Panc1 (cell line): ENCODE measurements around the gene KNDC1. TPM values are rescaled to one million over a fixed set of nuclear protein-coding genes. Genes with fewer than 3 reads are reported as not detected.

Experiments used
- ATAC-seq: fragments of 200-7000 bp; cut with Tn5 transposase; 2 replicates; pipeline ENCODE4 v1.9.1; 2020; ENCODE audit warnings: mild to moderate bottlenecking, moderate library complexity
- BruUV-seq: library from RNA; stranded (reverse); fragments of 400-500 nt; replicated peaks from 2 replicates; lab custom pipeline; 2021; lab: Mats Ljungman, UMichigan
- CTCF ChIA-PET: fragments of 300-600 bp; sonication (Branson Sonifier 250); formaldehyde crosslinking; loops from one replicate; lab custom pipeline; 2022; ENCODE audit warnings: antibody characterized with exemption; lab: Charles Lee
- POLR2A ChIA-PET: fragments of 300-600 bp; sonication (Branson Sonifier 250); formaldehyde crosslinking; loops from one replicate; lab custom pipeline; 2022; ENCODE audit warnings: antibody characterized with exemption; lab: Charles Lee
- DNase-seq: peaks from one replicate; pipeline ENCODE4 v3.0.0-alpha.2; 2010; ENCODE audit warnings: low read depth, low spot score
- H3K27ac ChIP-seq: 2 replicates; pipeline ENCODE4 v1.5.1; 2011; ENCODE audit warnings: mild to moderate bottlenecking, low read length, inconsistent platforms
- H3K27me3 ChIP-seq: fragments of 200-500 bp; sonication (Bioruptor generic); 2 replicates; pipeline ENCODE4 v1.6.0; 2014; ENCODE audit warnings: low read length, inconsistent platforms; ENCODE audit not compliant: control insufficient read depth, insufficient read depth
- H3K36me3 ChIP-seq: fragments of 200-500 bp; sonication (Bioruptor generic); 2 replicates; pipeline ENCODE4 v1.5.1; 2014; ENCODE audit warnings: inconsistent platforms, mild to moderate bottlenecking, low read length, moderate library complexity; ENCODE audit not compliant: control insufficient read depth, insufficient read depth
- H3K4me1 ChIP-seq: 2 replicates; pipeline ENCODE4 v1.5.1; 2011; ENCODE audit warnings: inconsistent platforms, mild to moderate bottlenecking, low read length, moderate library complexity; ENCODE audit not compliant: control insufficient read depth, insufficient read depth
- H3K4me3 ChIP-seq, 2 experiments: 2 replicates each; pipeline ENCODE4 v1.5.1; 2011 to 2012; ENCODE audit warnings: low read depth in 2 of 2, low read length in 2 of 2, mild to moderate bottlenecking in 2 of 2, inconsistent platforms in 1 of 2, moderate library complexity in 1 of 2
- H3K9me3 ChIP-seq: fragments of 200-500 bp; sonication (Bioruptor generic); 2 replicates; pipeline ENCODE4 v1.5.1; 2014; ENCODE audit warnings: low read depth, mild to moderate bottlenecking, inconsistent platforms, low read length, moderate library complexity; ENCODE audit not compliant: control insufficient read depth, insufficient read depth
- POLR2AphosphoS5 ChIP-seq: IDR thresholded peaks from 2 replicates; pipeline ENCODE4 v1.6.1; 2012; ENCODE audit warnings: mild to moderate bottlenecking, low read depth, low read length, moderate library complexity
- SIN3A ChIP-seq: IDR thresholded peaks from 2 replicates; pipeline ENCODE4 v1.6.1; 2012; ENCODE audit warnings: low read depth, mild to moderate bottlenecking, low read length, moderate library complexity, borderline replicate concordance; ENCODE audit not compliant: insufficient read depth
- TCF7L2 ChIP-seq: IDR thresholded peaks from 2 replicates; pipeline ENCODE4 v1.6.1; 2011; ENCODE audit warnings: mild to moderate bottlenecking, low read depth, low read length, inconsistent platforms
- in situ Hi-C: cut with HindIII; loops from 2 replicates; pipeline ENCODE4 v1.10.0; 2016; ENCODE audit warnings: low sequenced_read_pairs, low pct_unique_long_range_greater_than_20kb
- intact Hi-C: fragments of 100-400 bp; cut with micrococcal nuclease; formaldehyde crosslinking; loops from one replicate; pipeline ENCODE4 v1.10.0; 2022; ENCODE audit not compliant: unreplicated experiment
- total RNA-seq: library from RNA; stranded (reverse); gene quantifications from one replicate; pipeline ENCODE4 v1.2.1, GENCODE V29; 2021; ENCODE audit not compliant: unreplicated experiment
- TF ChIP-seq, protein P1 (sequence below): fragments of 450-650 bp; IDR thresholded peaks from 2 replicates; pipeline ENCODE4 v1.5.1; 2017; ENCODE audit warnings: mild to moderate bottlenecking
- TF ChIP-seq, protein P2 (sequence below), 2 experiments: IDR thresholded peaks; 2 replicates each; pipeline ENCODE4 v1.6.1; 2011 to 2012; ENCODE audit warnings: low read depth in 2 of 2, control low read depth in 1 of 2, low read length in 1 of 2, mild to moderate bottlenecking in 1 of 2, moderate library complexity in 1 of 2; ENCODE audit not compliant: insufficient read depth in 1 of 2

KNDC1 gene
- total RNA-seq, 1 experiment from 2014 or later: 2.6 TPM

DNA sequence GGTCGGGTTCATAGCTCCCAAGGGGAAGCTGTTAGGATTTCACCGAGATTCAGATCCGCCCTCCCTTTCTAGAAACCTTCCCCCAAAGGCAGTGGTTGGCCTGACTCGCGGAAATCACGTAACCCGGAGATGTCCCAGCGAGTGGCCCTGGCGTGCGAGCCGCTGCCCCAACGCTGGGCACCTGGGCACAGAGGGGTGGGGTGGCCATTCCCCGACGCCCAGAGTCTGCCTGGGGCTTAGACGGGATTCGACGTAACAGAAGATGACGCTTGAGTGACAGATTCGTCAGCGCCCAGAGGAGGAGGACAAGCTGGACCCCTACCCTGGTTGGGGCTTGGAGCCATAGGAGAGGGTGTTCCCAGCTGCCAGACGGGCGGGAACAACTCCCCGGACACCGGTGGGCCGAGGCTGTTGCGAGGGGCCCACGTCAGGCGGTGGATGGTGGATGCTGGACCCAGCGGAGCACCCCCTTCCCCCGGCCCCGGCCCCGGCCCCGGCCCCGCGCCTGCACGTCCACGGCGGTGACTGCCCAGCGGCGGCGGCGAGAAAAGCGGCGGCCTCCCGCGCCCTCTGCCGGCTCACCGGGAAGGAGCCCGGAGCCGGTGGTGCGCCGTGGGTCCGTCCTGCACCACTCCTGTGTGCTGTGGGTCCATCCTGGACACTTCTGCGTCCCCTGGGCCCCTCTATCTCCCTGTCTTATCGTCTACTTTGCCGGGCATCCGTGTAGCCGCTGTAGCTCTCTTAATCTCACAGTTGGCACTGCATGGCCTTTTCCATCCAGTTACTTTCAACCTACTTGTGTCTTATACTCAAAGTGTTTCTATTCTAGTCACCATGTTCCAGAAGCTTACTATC, 35.4 kb upstream of the KNDC1 start:
- H3K36me3 ChIP-seq: no peaks in the 10 kb centered on the region
- H3K4me3 ChIP-seq: no peak overlapping the region
- POLR2A ChIA-PET: no interaction called here
- no peaks in the 10 kb centered on the region; the same call in 1 of the 2 replicates for H3K27me3 ChIP-seq
- DNase-seq (no peak), ATAC-seq (peak; percentile 77)
- in situ Hi-C loops (no loop called here), intact Hi-C loops (loop anchor here (2.0 kb wide), 1 partner anchor 184 kb away; no protein-coding TSS in a partner anchor)
- no TSS peak for BruUV-seq
- TF ChIP-seq, protein P1, sequence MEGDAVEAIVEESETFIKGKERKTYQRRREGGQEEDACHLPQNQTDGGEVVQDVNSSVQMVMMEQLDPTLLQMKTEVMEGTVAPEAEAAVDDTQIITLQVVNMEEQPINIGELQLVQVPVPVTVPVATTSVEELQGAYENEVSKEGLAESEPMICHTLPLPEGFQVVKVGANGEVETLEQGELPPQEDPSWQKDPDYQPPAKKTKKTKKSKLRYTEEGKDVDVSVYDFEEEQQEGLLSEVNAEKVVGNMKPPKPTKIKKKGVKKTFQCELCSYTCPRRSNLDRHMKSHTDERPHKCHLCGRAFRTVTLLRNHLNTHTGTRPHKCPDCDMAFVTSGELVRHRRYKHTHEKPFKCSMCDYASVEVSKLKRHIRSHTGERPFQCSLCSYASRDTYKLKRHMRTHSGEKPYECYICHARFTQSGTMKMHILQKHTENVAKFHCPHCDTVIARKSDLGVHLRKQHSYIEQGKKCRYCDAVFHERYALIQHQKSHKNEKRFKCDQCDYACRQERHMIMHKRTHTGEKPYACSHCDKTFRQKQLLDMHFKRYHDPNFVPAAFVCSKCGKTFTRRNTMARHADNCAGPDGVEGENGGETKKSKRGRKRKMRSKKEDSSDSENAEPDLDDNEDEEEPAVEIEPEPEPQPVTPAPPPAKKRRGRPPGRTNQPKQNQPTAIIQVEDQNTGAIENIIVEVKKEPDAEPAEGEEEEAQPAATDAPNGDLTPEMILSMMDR: peak; percentile 89
- no peak for TF ChIP-seq SIN3A
- no peak for TF ChIP-seq POLR2AphosphoS5
- TF ChIP-seq, protein P2, sequence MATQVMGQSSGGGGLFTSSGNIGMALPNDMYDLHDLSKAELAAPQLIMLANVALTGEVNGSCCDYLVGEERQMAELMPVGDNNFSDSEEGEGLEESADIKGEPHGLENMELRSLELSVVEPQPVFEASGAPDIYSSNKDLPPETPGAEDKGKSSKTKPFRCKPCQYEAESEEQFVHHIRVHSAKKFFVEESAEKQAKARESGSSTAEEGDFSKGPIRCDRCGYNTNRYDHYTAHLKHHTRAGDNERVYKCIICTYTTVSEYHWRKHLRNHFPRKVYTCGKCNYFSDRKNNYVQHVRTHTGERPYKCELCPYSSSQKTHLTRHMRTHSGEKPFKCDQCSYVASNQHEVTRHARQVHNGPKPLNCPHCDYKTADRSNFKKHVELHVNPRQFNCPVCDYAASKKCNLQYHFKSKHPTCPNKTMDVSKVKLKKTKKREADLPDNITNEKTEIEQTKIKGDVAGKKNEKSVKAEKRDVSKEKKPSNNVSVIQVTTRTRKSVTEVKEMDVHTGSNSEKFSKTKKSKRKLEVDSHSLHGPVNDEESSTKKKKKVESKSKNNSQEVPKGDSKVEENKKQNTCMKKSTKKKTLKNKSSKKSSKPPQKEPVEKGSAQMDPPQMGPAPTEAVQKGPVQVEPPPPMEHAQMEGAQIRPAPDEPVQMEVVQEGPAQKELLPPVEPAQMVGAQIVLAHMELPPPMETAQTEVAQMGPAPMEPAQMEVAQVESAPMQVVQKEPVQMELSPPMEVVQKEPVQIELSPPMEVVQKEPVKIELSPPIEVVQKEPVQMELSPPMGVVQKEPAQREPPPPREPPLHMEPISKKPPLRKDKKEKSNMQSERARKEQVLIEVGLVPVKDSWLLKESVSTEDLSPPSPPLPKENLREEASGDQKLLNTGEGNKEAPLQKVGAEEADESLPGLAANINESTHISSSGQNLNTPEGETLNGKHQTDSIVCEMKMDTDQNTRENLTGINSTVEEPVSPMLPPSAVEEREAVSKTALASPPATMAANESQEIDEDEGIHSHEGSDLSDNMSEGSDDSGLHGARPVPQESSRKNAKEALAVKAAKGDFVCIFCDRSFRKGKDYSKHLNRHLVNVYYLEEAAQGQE (IDR thresholded peaks at IDR 0.05; ENCODE audit: insufficient read depth in 1 of 2, low read depth in 2 of 2, low read length in 1 of 2): no peak
- H3K9me3 ChIP-seq: no peaks in the 10 kb centered on the region
- CTCF ChIA-PET: interaction anchor here (1.3 kb wide), 1 partner anchor 186 kb away, joined by 3 read pairs; no protein-coding TSS in a partner anchor
- no peaks in the 10 kb centered on the region; the same call in 1 of the 2 replicates for H3K4me1 ChIP-seq
- no peak overlapping the region for H3K27ac ChIP-seq

DNA sequence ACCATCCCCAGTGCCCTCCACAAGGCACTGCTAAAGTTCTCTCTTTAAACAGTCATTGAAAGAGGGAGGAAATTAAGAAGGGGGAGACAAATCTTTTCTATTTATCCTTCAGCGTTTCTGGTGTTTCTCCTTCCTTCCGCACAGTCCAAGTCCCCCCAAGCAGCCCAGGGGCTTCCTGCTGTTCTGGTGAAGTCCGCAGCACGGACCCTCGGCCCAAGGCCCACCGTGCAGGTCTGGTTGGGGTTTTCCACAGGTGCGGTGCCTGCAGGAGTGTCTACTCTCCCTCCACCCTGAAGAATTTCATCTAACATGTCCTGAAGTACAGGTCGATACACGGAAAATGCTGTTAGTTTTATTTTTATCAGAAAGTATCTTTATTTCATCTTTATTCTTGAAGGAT, 34.1 kb upstream of the KNDC1 start:
- ATAC-seq (no peak), DNase-seq (no peak)
- in situ Hi-C loops: no loop called here
- H3K27ac ChIP-seq: no peak overlapping the region
- POLR2A ChIA-PET: no interaction called here
- CTCF ChIA-PET: no interaction called here
- H3K9me3 ChIP-seq: no peaks in the 10 kb centered on the region
- intact Hi-C loops: loop anchor here (2.0 kb wide), 1 partner anchor 185 kb away; no protein-coding TSS in a partner anchor
- no peak overlapping the region for H3K4me3 ChIP-seq
- H3K4me1 ChIP-seq: no peaks in the 10 kb centered on the region; the same call in 1 of the 2 replicates
- BruUV-seq: no TSS peak
- TF ChIP-seq SIN3A (no peak), POLR2AphosphoS5 (no peak), TCF7L2 (no peak)
- TF ChIP-seq, protein P2 (IDR thresholded peaks at IDR 0.05; ENCODE audit: insufficient read depth in 1 of 2, low read depth in 2 of 2, low read length in 1 of 2): no peak
- TF ChIP-seq, protein P1: no peak
- H3K27me3 ChIP-seq: no peaks in the 10 kb centered on the region; the same call in 1 of the 2 replicates
- no peaks in the 10 kb centered on the region for H3K36me3 ChIP-seq
